ENCODE data around the gene DDRGK1.

The DDRGK1 gene

DNA sequence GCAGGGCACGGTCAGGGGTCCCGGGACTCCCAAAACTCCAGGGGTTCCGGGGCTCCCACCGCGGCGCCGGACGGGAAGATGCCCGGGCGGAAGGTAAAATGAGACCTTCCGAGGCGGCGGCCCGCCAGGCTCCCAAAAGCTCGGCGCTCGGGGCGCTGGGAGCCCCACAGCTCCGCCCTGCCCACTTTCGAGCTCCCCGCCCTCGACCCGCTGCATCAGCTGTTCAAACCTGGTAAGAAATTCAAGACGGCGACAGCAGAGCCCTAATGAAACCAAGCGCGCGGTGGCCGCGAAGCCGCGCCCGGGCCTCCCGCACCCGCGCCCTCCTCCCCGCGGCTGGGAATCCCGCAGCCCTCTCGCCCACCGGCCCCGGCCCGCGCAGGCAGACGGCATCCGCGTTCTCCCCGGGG, 34.1 kb upstream of the DDRGK1 start:
- DNase-seq, result no peak
- no peaks in the 10 kb centered on the region for H3K9me3 ChIP-seq
- H3K27ac ChIP-seq, result no peak overlapping the region
- peaks cover 0 to 26% (median 25%) of the 10 kb centered on the region in 4 donors for H3K4me1 ChIP-seq
- intact Hi-C loops (cut with DNase I; ENCODE audit: low total_unique reads), result no loop called here
- H3K36me3 ChIP-seq, result no peaks in the 10 kb centered on the region
- peaks cover 0 to 70% of the 10 kb centered on the region in 2 donors for H3K27me3 ChIP-seq
- no peak for TF ChIP-seq CTCF (IDR thresholded peaks at IDR 0.05)
- H3K4me3 ChIP-seq, result peak overlapping the region; percentile 55 to 72

GRCh38 chr20:3237958-3238615, 33.6 kb upstream of the DDRGK1 start:
- peak overlapping the region; percentile 55 to 72 for H3K4me3 ChIP-seq
- TF ChIP-seq CTCF (IDR thresholded peaks at IDR 0.05), result no peak
- intact Hi-C loops (cut with DNase I; ENCODE audit: low total_unique reads), result no loop called here
- no peaks in the 10 kb centered on the region for H3K36me3 ChIP-seq
- H3K27ac ChIP-seq, result no peak overlapping the region
- no peaks in the 10 kb centered on the region for H3K9me3 ChIP-seq
- H3K4me1 ChIP-seq, result peaks cover 0 to 26% (median 25%) of the 10 kb centered on the region in 4 donors
- DNase-seq, result no peak
- H3K27me3 ChIP-seq, result peaks cover 0 to 66% of the 10 kb centered on the region in 2 donors

- no peak overlapping the region for H3K4me3 ChIP-seq
- TF ChIP-seq CTCF (IDR thresholded peaks at IDR 0.05), result no peak
- no peak for DNase-seq
- intact Hi-C loops (cut with DNase I; ENCODE audit: low total_unique reads), result no loop called here
- H3K27ac ChIP-seq, result no peak overlapping the region
- H3K4me1 ChIP-seq, result peaks cover 0 to 26% (median 25%) of the 10 kb centered on the region in 4 donors
- peaks cover 0 to 64% of the 10 kb centered on the region in 2 donors for H3K27me3 ChIP-seq
- H3K36me3 ChIP-seq, result no peaks in the 10 kb centered on the region
- H3K9me3 ChIP-seq, result no peaks in the 10 kb centered on the region
Measured at GRCh38 chr20:3237011-3237957, 32.8 kb upstream of the DDRGK1 start.

DNA sequence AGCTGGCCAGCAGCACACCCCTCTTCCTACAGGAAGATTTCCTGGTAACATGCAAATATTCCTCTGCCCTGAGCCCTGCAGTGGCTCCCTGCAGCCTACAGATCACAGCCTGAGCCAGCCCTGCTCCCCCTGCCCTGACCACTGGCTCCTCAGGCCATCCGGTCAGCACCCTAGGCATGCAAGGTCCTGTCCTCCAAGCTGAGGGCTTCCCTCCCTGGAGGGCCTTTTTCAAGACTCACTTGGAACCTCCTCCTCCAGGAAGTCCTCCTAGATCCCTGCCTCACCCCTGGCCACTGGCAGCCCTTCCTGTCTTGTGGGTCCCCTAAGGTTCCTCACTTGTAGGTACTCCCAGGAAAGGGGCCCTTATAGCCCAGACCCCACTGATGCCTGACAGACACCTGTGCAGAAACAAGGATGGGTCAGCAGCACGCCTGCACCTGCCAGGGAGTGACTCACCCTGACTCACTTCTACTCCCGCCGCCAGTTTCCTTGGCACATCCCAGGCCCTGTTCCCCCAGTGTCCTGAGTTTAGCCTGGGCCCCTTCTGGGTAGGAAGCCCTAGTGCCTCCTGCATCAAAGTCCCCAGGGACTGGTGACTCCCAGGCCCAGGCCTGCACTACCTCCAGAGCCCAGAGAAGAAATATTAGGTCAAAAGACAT, 31.3 kb upstream of the DDRGK1 start:
- no peak overlapping the region for H3K4me3 ChIP-seq
- H3K9me3 ChIP-seq, result no peaks in the 10 kb centered on the region
- no peak for DNase-seq
- peaks cover 0 to 56% of the 10 kb centered on the region in 2 donors for H3K27me3 ChIP-seq
- no peak for TF ChIP-seq CTCF (IDR thresholded peaks at IDR 0.05)
- no peak overlapping the region for H3K27ac ChIP-seq
- peaks cover 0 to 26% (median 25%) of the 10 kb centered on the region in 4 donors for H3K4me1 ChIP-seq
- H3K36me3 ChIP-seq, result no peaks in the 10 kb centered on the region
- intact Hi-C loops (cut with DNase I; ENCODE audit: low total_unique reads), result no loop called here

- intact Hi-C loops (cut with DNase I; ENCODE audit: low total_unique reads), result no loop called here
- Histone ChIP-seq H3K4me1 (peaks cover 0 to 16% (median 14%) of the 10 kb centered on the region in 4 donors), H3K4me3 (no peak overlapping the region), H3K27me3 (peaks cover 0 to 38% of the 10 kb centered on the region in 2 donors), H3K9me3 (no peaks in the 10 kb centered on the region), H3K36me3 (no peaks in the 10 kb centered on the region), H3K27ac (no peak overlapping the region)
- no peak for DNase-seq
- TF ChIP-seq CTCF (IDR thresholded peaks at IDR 0.05), result no peak
Measured at GRCh38 chr20:3233991-3234498, 29.6 kb upstream of the DDRGK1 start.

All from tibial artery (tissue), 4 donors.